ENCODE measurements around the gene EPHA3.

EPHA3 gene

DNA sequence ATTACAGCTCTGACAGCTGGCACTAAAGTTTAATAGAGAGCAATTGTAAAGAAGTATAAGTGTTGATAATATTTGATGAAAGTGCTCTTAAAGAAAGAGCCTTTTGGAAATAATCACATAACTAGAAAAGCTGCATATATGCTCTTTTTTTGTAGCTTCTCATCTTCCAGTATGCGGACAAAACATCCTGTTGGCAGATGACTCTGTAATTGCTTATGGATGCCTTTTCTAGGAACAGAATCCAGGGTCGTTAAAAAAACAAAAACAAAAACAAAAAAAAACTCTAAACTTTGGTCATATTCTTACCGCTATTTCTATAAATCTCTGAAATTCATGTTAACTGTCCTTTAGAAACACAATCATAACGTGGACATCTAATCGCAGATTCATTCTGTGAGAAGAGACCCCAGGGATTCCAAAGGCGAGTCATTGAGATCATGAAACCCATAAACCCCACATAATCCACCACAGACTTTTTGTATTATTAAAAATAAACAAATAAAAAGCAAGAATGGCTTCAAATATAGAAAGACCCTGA, 109.8 kb downstream of the EPHA3 start:
- no peak overlapping the region for H3K4me2 ChIP-seq (ENCODE audit: low read length)
- H3K9me3 ChIP-seq (ENCODE audit: low read length) = no peaks in the 10 kb centered on the region
- H3K4me1 ChIP-seq (ENCODE audit: insufficient read depth, low read length, severe bottlenecking) = peaks cover 9% of the 10 kb centered on the region
- no peaks in the 10 kb centered on the region for H4K20me1 ChIP-seq (ENCODE audit: insufficient read depth, low read length)
- TF ChIP-seq, protein P1, sequence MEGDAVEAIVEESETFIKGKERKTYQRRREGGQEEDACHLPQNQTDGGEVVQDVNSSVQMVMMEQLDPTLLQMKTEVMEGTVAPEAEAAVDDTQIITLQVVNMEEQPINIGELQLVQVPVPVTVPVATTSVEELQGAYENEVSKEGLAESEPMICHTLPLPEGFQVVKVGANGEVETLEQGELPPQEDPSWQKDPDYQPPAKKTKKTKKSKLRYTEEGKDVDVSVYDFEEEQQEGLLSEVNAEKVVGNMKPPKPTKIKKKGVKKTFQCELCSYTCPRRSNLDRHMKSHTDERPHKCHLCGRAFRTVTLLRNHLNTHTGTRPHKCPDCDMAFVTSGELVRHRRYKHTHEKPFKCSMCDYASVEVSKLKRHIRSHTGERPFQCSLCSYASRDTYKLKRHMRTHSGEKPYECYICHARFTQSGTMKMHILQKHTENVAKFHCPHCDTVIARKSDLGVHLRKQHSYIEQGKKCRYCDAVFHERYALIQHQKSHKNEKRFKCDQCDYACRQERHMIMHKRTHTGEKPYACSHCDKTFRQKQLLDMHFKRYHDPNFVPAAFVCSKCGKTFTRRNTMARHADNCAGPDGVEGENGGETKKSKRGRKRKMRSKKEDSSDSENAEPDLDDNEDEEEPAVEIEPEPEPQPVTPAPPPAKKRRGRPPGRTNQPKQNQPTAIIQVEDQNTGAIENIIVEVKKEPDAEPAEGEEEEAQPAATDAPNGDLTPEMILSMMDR (IDR thresholded peaks at IDR 0.05; ENCODE audit: low read length) = no peak
- TF ChIP-seq EZH2 (IDR thresholded peaks at IDR 0.05; ENCODE audit: borderline replicate concordance, low read length) = no peak
- no peak overlapping the region for H2AFZ ChIP-seq (ENCODE audit: low read length)
- H3K36me3 ChIP-seq (ENCODE audit: insufficient read depth, low read length) = no peaks in the 10 kb centered on the region
- no peaks in the 10 kb centered on the region for H3K79me2 ChIP-seq (ENCODE audit: insufficient read depth, low read length)
- H3K27ac ChIP-seq (ENCODE audit: low read depth, low read length, poor library complexity, severe bottlenecking) = no peak overlapping the region
- H3F3A ChIP-seq (ENCODE audit: insufficient read depth, low read length) = no peaks in the 10 kb centered on the region
- no peak overlapping the region for H3K4me3 ChIP-seq (ENCODE audit: low read depth, low read length, poor library complexity, severe bottlenecking)
- no peaks in the 10 kb centered on the region for H3K9me2 ChIP-seq (ENCODE audit: low read depth, low read length)
- H3K9ac ChIP-seq (ENCODE audit: low read length) = no peak overlapping the region
- H3K27me3 ChIP-seq (ENCODE audit: insufficient read depth, low read length) = no peaks in the 10 kb centered on the region

DNA sequence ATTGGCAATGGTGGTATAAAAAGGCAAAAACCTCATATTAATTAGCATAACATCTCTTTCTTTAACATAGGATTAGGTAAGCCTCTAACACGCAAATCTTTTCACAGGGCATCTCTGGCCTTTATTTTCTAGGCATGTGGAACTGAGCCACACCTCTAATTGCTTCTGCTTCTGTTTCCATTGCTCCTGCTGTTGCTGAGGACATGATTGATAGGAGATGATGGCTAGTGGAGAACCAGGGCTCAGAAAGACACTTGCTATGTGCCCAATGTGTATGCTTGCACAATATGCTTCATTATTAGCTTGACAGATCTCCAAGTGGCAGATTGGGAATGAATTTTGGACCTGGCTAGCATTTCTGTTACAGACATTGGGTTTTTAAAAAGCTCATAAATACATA, 114.5 kb downstream of the EPHA3 start:
- H3K4me2 ChIP-seq (ENCODE audit: low read length) = no peak overlapping the region
- no peak overlapping the region for H3K9ac ChIP-seq (ENCODE audit: low read length)
- H3K27ac ChIP-seq (ENCODE audit: low read depth, low read length, poor library complexity, severe bottlenecking) = no peak overlapping the region
- H3K4me3 ChIP-seq (ENCODE audit: low read depth, low read length, poor library complexity, severe bottlenecking) = no peak overlapping the region
- H3K4me1 ChIP-seq (ENCODE audit: insufficient read depth, low read length, severe bottlenecking) = peaks cover 13% of the 10 kb centered on the region
- H2AFZ ChIP-seq (ENCODE audit: low read length) = no peak overlapping the region
- H3K36me3 ChIP-seq (ENCODE audit: insufficient read depth, low read length) = no peaks in the 10 kb centered on the region
- no peaks in the 10 kb centered on the region for H3K9me3 ChIP-seq (ENCODE audit: low read length)
- TF ChIP-seq, protein P1 (IDR thresholded peaks at IDR 0.05; ENCODE audit: low read length) = no peak
- no peaks in the 10 kb centered on the region for H3F3A ChIP-seq (ENCODE audit: insufficient read depth, low read length)
- no peaks in the 10 kb centered on the region for H3K27me3 ChIP-seq (ENCODE audit: insufficient read depth, low read length)
- H4K20me1 ChIP-seq (ENCODE audit: insufficient read depth, low read length) = no peaks in the 10 kb centered on the region
- no peaks in the 10 kb centered on the region for H3K9me2 ChIP-seq (ENCODE audit: low read depth, low read length)
- no peaks in the 10 kb centered on the region for H3K79me2 ChIP-seq (ENCODE audit: insufficient read depth, low read length)

DNA sequence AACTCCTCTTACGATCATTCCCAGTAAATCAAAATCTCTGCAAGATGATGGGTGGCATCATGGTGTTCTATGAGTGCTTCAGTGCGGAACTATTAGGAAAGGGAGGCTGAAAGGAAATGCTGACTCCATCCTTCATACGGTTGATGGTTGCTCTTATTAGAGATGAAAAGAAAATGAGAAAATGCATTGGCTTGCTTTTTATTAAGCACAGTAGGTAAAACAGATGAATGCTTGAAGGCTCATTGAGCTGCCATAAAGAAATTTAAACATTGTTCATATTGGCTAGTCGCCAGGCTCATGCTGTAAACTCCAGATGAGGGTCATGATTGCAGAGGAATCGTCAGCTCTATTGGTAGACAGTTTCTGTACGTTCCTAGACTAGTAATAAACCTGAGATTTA, 115.8 kb downstream of the EPHA3 start:
- peaks cover 17% of the 10 kb centered on the region for H3K4me1 ChIP-seq (ENCODE audit: insufficient read depth, low read length, severe bottlenecking)
- H4K20me1 ChIP-seq (ENCODE audit: insufficient read depth, low read length) = no peaks in the 10 kb centered on the region
- no peaks in the 10 kb centered on the region for H3K36me3 ChIP-seq (ENCODE audit: insufficient read depth, low read length)
- no peaks in the 10 kb centered on the region for H3F3A ChIP-seq (ENCODE audit: insufficient read depth, low read length)
- no peak overlapping the region for H3K27ac ChIP-seq (ENCODE audit: low read depth, low read length, poor library complexity, severe bottlenecking)
- no peaks in the 10 kb centered on the region for H3K9me2 ChIP-seq (ENCODE audit: low read depth, low read length)
- H3K4me2 ChIP-seq (ENCODE audit: low read length) = no peak overlapping the region
- H2AFZ ChIP-seq (ENCODE audit: low read length) = peak overlapping the region; percentile 63; the same call in 1 of the 2 replicates
- no peak overlapping the region for H3K9ac ChIP-seq (ENCODE audit: low read length)
- TF ChIP-seq, protein P1 (IDR thresholded peaks at IDR 0.05; ENCODE audit: low read length) = no peak
- TF ChIP-seq EZH2 (IDR thresholded peaks at IDR 0.05; ENCODE audit: borderline replicate concordance, low read length) = no peak
- no peak overlapping the region for H3K4me3 ChIP-seq (ENCODE audit: low read depth, low read length, poor library complexity, severe bottlenecking)
- H3K79me2 ChIP-seq (ENCODE audit: insufficient read depth, low read length) = no peaks in the 10 kb centered on the region
- no peaks in the 10 kb centered on the region for H3K27me3 ChIP-seq (ENCODE audit: insufficient read depth, low read length)
- no peaks in the 10 kb centered on the region for H3K9me3 ChIP-seq (ENCODE audit: low read length)

All from OCI-LY1 (cell line).